Tibial nerve (tissue), 4 donors: ENCODE measurements around the gene KRT13. TPM values are rescaled to one million over a fixed set of nuclear protein-coding genes. Genes with fewer than 3 reads are reported as not detected.

Source experiments
- DNase-seq, 2 donors: peaks; one replicate each; pipeline ENCODE4 v3.0.0-alpha.2; 2019; ENCODE audit warnings: low spot score in 2 of 2
- H3K27ac ChIP-seq, 4 donors: fragments of 200-600 bp; sonication (generic) in 3 of 4; one replicate each; pipeline ENCODE4 v1.5.1; 2017 to 2019; ENCODE audit warnings: mild to moderate bottlenecking in 1 of 4
- H3K27me3 ChIP-seq, 2 donors: fragments of 200-600 bp; sonication (generic) in 1 of 2; one replicate each; pipeline versions ENCODE4 v1.5.1 to v1.6.0; 2017 to 2019
- H3K36me3 ChIP-seq, 3 donors: fragments of 200-600 bp; sonication (generic); one replicate each; pipeline ENCODE4 v1.5.1; 2018 to 2019
- H3K4me1 ChIP-seq, 4 donors: fragments of 200-600 bp; sonication (generic) in 3 of 4; one replicate each; pipeline ENCODE4 v1.5.1; 2017 to 2019
- H3K4me3 ChIP-seq, 4 donors: fragments of 200-600 bp; sonication (generic) in 3 of 4; one replicate each; pipeline ENCODE4 v1.5.1; 2017 to 2019; ENCODE audit warnings: mild to moderate bottlenecking in 1 of 4, moderate library complexity in 1 of 4
- H3K9me3 ChIP-seq, 4 donors: fragments of 200-600 bp; sonication (generic) in 3 of 4; one replicate each; pipeline ENCODE4 v1.5.1; 2017 to 2019
- CTCF ChIP-seq, 5 experiments: fragments of 200-600 bp in 3 of 5; fragments of 450-650 bp in 2 of 5; sonication (generic) in 3 of 5; IDR thresholded peaks; one replicate each; pipeline ENCODE4 v1.5.1; 2016 to 2019; ENCODE audit warnings: antibody characterized with exemption in 5 of 5, mild to moderate bottlenecking in 3 of 5, moderate library complexity in 2 of 5
- EP300 ChIP-seq, 2 donors: sonication (generic); formaldehyde crosslinking; IDR thresholded peaks; one replicate each; pipeline ENCODE4 v1.6.1; 2017; ENCODE audit warnings: antibody characterized with exemption in 2 of 2, mild to moderate bottlenecking in 1 of 2
- POLR2A ChIP-seq, 2 donors: fragments of 450-650 bp; IDR thresholded peaks; one replicate each; pipeline ENCODE4 v1.6.1; 2017; ENCODE audit warnings: antibody characterized with exemption in 2 of 2, mild to moderate bottlenecking in 2 of 2, moderate library complexity in 2 of 2
- WGBS, 2 donors: methylation state at CpG; one replicate each; pipeline ENCODE4 v1.1.5; 2018; 5-methylcytosine and 5-hydroxymethylcytosine counted together
- total RNA-seq, 4 donors: library from RNA; depleted of rRNA; stranded (reverse); fragments of >200 nt; gene quantifications; one replicate each; pipeline ENCODE4 v1.1.0, GENCODE V29; 2016

KRT13 gene
- total RNA-seq, 4 donors from 2014 or later: 0.42 TPM; not detected in 3

GRCh38 chr17:41511116-41511515 is 5.7 kb upstream of the KRT13 start:
- Histone ChIP-seq H3K9me3 (no peaks in the 10 kb centered on the region), H3K4me3 (no peak overlapping the region), H3K4me1 (peaks cover 0 to 16% (median 0%) of the 10 kb centered on the region in 4 donors), H3K27ac (no peak overlapping the region), H3K27me3 (no peaks in the 10 kb centered on the region), H3K36me3 (no peaks in the 10 kb centered on the region)
- no peak for TF ChIP-seq POLR2A (IDR thresholded peaks at IDR 0.05)
- TF ChIP-seq EP300 (IDR thresholded peaks at IDR 0.05): no peak
- no peak for TF ChIP-seq CTCF (IDR thresholded peaks at IDR 0.05)
- DNase-seq: no peak
- WGBS, 2 donors: 71 to 89% methylated on average over 2 to 4 of the region's 4 CpGs

GRCh38 chr17:41510251-41511065 is 5.0 kb upstream of the KRT13 start:
- H3K4me1 ChIP-seq: peaks cover 0 to 16% (median 0%) of the 10 kb centered on the region in 4 donors
- H3K27ac ChIP-seq: no peak overlapping the region
- no peaks in the 10 kb centered on the region for H3K36me3 ChIP-seq
- no peak for DNase-seq
- no peaks in the 10 kb centered on the region for H3K9me3 ChIP-seq
- 86% methylated on average over 7 of the region's 7 CpGs for WGBS, 2 donors
- TF ChIP-seq CTCF (IDR thresholded peaks at IDR 0.05) (no peak), POLR2A (IDR thresholded peaks at IDR 0.05) (no peak), EP300 (IDR thresholded peaks at IDR 0.05) (no peak)
- no peaks in the 10 kb centered on the region for H3K27me3 ChIP-seq
- H3K4me3 ChIP-seq: no peak overlapping the region

GRCh38 chr17:41507315-41507880 is 2.0 kb upstream of the KRT13 start:
- no peaks in the 10 kb centered on the region for H3K36me3 ChIP-seq
- H3K4me1 ChIP-seq: peaks cover 0 to 2% (median 0%) of the 10 kb centered on the region in 4 donors
- WGBS, 2 donors: 28 to 33% methylated on average over 9 to 10 of the region's 10 CpGs
- no peaks in the 10 kb centered on the region for H3K27me3 ChIP-seq
- H3K4me3 ChIP-seq: no peak overlapping the region
- TF ChIP-seq EP300 (IDR thresholded peaks at IDR 0.05) (no peak), POLR2A (IDR thresholded peaks at IDR 0.05) (no peak), CTCF (IDR thresholded peaks at IDR 0.05) (no peak)
- H3K27ac ChIP-seq: no peak overlapping the region
- DNase-seq: no peak
- no peaks in the 10 kb centered on the region for H3K9me3 ChIP-seq

GRCh38 chr17:41505809-41506767 is 676 bp upstream of the KRT13 start:
- TF ChIP-seq POLR2A (IDR thresholded peaks at IDR 0.05) (no peak), CTCF (IDR thresholded peaks at IDR 0.05) (no peak), EP300 (IDR thresholded peaks at IDR 0.05) (no peak)
- no peaks in the 10 kb centered on the region for H3K27me3 ChIP-seq
- no peak for DNase-seq
- no peak overlapping the region for H3K4me3 ChIP-seq
- no peak overlapping the region for H3K27ac ChIP-seq
- H3K9me3 ChIP-seq: no peaks in the 10 kb centered on the region
- H3K4me1 ChIP-seq: no peaks in the 10 kb centered on the region
- 82 to 87% methylated on average over 14 of the region's 14 CpGs for WGBS, 2 donors
- H3K36me3 ChIP-seq: no peaks in the 10 kb centered on the region
